GM20431 (cell line): ENCODE data around the gene CNTD1.

ENCODE experiments used
- in situ Hi-C: fragments of 300-500 bp; cut with MseI, MboI; formaldehyde crosslinking; loops from one replicate; pipeline ENCODE4 v1.15.0; 2020; ENCODE audit warnings: low sequenced_read_pairs; ENCODE audit not compliant: unreplicated experiment

The CNTD1 gene

DNA sequence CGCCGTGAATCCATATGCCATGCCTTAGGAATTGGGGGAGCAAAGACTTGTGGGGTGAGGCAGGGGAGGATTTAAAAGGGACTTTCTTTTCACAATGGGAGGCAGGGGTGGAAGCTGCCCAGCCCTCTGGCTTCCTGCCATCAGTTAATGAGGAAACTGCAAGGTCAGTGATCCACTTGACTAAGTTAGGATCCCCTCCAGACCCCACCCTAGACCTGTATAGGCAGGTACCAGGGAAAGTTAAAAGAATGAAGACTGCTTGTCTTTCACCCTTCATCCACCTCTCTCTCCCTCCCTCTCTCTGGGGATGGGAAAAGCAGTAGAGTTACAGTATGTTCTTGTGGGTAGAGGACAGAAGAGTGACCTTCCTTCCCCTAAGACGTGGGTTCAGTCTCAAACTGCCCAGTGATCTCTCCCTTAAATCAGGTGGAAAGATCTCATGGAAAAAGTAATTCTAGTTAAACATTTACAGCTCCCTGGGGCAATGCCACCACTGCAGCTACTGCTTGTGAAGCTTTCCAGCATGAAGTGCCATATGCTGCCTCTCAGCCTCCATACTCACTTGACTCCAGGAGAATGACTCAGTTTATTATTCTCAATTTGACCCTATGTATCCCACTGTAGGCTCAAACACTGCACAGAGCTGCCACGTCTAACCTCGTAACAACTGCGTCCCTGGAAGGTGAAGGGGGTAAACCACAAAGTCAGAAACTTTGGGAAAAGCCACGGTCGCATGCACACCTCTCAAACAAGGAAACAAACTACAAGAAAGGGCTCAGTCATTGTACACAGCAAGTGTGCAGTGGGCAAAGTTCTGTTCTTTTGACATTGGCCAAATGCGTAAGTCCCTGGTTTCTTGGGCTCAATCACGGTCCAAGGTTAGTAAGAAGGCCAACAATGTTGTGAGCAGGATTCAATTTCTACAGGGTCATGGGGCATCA, 1.3 kb upstream of the CNTD1 start:
- in situ Hi-C loops: no loop called here

DNA sequence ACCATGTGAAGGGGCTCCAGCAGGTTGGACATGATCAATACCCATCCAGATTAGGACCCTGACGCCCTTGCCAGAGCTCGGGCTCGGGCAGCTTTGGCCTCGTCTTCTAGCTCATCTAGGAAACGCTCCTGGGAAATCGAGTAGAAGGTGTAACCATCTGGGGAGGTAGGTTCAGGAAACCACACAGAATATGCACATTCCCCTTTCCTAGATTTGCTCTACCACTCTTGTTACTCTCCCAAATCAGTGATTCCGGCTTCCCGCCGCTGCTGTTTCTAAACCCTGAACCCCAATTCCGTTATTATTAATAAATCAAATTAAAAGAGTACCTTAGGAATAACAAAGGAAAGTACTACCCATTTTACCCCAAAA, 664 bp upstream of the CNTD1 start:
- in situ Hi-C loops: no loop called here

- in situ Hi-C loops: no loop called here
These were observed 4.6 kb downstream of the CNTD1 start for GRCh38 chr17:42803074-42803883.

DNA sequence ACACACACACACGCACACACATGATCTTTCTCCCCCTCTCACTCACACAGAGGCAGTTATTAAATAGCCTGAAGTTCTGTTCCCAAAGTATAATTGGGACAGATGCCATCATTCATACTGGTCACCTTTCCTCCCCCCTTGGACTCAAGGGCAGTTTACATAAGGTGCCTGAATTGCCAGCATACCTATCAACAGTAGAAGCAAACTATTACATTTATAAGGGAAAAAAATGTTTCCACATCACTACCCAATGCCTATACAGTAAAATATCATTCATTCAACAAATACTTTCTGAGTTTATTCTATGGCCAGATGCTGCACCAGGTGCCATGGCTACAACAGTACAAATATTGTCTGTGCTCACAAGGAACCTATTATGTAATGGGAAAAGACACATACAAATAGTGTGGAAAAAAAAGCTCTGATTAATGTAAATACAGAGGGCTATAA, 6.3 kb downstream of the CNTD1 start:
- in situ Hi-C loops: no loop called here

- in situ Hi-C loops: no loop called here
These were observed 7.6 kb downstream of the CNTD1 start for GRCh38 chr17:42806249-42806648.

- in situ Hi-C loops: no loop called here
These were observed 10.6 kb downstream of the CNTD1 start for GRCh38 chr17:42809250-42809649.

DNA sequence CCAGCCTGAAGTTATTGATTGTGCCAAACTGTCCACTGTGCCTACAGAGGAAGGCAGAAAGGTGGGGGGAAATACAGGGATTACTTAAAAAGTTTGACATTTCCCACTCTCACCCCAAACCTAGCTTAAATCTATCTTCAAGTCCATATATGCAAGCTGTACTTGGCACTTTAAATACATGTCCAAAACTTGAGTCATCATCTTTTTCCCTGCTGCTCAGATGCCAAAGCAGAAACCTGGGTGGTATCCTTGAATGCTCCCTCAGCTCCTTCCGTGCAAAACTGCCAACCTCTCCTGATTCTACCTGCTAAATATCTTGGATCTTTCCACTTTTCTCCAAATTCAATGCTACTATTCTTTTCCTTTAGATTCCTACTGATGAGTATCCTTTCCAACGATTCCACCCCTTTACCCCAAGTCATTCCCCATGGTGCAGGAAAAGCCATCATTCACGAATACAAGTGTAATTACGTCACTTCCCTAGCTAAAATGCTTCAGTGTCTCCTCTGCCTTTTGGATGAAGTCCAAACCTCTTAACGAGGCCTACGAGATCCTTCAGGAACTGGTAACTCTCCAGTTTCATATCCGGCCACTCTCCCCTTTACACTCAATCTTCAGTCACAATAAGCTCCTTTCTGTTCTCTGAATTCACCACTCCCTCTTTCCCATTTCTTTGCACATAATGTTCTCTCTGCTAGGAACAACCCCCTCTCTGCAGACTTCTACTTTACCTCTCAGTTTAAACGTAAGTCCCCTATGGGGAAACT, 16.2 kb downstream of the CNTD1 start:
- in situ Hi-C loops: no loop called here

- in situ Hi-C loops: no loop called here
These were observed 19.2 kb downstream of the CNTD1 start for GRCh38 chr17:42817866-42818265.

DNA sequence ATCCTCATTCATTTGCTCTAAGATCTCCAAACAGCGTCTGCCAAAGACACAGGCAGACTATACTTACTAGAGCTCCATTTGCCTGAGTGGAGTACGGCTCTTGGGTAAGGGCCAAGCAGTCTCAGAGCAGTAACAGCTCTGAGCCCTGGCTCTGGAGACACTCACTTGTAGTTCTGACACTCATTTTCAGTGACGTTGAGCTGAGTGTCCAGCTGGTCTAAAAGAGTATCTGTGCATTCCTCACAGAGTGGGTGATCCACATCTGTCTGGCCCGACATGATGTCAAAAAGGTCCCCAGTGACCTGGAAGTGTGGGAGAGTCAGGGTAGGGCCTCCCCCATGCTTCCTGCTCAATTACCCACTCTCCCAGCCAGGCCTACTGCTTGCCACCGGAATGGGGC, 19.7 kb downstream of the CNTD1 start:
- in situ Hi-C loops: no loop called here

DNA sequence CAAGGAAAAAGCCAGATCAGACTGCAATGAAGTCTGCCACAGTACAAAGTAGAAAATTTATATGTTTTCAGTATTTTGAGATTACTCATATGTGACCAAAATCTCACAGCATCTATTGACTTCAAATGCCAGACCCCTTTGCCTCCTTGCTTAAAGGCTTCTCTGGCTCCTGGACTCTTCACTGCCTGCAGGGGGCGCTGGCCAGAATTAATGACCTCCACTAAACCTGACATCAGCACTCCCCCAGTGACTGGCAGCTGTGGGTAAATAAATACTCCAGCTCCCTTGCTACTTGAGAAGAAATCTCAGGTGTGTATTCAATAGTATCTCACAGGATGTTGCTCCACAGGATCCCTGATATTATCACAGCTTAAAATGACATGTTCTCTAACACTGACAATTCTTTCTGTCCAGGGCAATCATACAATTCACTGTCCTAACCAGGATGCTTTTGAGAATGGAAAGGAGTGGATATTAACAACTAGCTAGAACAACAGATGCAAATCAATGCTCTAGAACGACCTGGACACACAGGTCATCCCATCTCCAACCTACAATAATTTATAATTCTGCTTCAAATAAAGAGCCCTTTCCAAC, 21.4 kb downstream of the CNTD1 start:
- in situ Hi-C loops: no loop called here

GRCh38 chr17:42821176-42821575, 22.5 kb downstream of the CNTD1 start:
- in situ Hi-C loops: no loop called here

- in situ Hi-C loops: no loop called here
These were observed 28.8 kb downstream of the CNTD1 start for GRCh38 chr17:42827472-42827871.

DNA sequence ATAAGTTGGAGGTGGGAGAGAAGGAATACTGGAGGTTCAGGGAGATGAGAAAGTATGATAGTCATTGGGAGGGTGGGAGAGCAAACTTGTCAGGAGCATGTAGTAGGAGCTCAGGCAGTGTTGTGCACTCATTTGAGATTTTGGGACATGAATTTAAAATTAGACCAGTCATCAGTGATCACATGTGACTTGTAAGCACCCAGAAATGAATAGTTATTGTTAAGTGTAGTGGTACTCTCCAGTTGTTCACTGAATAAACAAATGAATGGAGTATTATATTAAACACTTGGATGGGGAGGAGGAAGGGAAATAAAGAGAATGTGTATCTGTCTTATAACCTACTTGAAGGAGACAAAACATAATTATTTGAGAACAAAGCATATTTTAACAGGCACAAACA, 32.3 kb downstream of the CNTD1 start:
- in situ Hi-C loops: no loop called here

DNA sequence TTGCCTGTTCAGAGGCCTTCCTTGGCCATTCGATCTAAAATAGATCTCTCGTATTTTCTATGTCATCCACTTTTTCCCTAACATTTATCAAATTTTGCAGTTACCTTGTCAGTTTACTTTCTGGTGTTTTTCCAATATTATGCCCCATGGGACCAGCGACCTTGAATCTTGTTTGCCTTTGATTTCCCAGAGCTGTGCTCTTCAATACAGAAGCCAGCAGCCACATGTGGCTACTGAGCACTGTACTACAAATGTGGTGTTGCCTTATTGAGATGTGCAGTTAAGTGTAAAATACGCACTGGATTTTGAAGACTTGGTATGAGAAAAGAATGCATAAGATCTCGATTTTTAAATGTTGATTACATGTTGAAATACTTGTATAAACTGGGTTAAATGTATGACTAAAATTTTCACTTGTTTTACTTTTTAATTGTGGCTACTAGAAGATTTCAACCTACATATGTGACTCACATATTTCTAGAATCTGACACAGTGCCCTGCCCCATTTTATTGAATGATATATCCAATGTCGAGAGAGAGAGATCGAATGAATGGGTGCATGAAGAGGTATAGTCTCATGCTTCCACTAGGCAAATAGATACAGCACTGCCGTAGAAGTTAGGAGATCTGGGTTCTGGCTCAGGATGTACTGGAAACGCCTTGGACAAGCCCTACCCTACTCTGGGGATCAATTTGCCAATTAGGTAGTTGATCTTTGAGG, 33.7 kb downstream of the CNTD1 start:
- in situ Hi-C loops: no loop called here

DNA sequence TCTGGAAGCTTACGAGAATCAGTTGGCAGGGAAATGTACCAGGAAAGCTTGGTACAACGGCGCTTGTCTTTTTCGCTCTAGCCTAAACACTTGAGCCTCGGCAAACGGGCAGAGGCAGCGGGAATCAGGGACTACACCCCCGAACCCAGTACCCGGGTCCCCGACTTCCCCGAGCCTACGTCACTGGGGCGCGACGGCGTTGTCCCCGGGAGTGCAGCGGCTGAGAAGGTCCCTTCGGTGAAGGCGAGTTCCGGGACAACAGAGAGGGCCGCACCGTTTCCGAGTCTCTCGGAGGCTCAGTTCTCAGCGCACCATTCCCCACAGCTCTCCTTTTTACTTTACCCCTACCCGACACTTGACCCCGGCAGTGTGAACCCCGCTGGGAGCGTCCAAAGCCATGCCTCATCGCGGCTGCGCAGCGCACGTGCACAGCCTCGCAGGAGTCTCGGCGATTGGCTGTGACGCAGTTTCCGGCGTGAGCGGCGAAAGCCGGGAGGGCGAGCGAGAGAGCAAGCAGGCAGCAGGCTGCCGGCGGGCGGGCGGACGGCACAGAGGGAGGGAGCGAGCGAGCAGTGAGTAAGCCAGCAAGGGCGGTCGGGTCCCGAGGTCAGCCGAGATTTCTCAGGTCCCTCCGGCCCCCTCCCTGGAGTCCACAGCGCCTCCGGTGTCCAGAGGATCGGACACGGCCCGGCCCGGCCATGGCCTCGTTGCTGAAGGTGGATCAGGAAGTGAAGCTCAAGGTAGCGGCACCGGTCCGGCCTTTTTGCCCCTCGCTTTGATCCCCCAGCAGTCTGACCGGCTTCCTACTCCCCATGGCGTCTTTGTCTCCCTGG, 34.5 kb downstream of the CNTD1 start, which contains the start of gene PSME3:
Gene PSME3 (plus strand): TSS at position 464 of the 833 bp plus-strand sequence. CDS start 235 bp downstream, at position 699.
- in situ Hi-C loops: no loop called here

DNA sequence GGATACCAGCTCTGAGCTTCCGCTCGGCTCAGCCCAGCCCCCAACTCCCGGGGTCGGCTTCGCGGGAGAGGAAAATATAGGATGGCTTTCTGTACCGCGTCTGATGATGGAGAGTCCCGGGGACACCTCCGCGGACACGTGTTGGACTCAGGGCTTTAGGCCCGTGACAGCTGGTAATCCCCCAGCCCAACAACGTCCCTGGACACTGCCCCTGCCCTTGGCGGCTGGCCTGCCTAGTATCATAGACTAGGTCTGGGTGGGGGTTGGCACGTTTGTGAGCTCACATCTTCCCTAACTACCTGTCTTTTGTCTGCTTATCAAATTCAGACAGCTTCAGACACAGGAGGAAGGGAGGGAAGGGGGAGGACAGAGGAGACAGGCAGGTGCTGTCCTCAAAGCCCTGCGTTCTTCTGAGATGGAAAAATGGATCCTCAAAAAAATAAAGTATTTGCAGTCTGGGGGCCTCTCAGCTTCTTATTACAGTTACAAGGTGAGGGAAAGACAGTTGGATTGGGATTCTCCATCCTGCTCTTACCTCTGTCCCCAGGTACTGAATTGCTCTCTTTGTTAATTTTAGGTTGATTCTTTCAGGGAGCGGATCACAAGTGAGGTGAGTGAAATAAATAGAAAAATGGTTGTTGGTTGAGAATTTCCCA, 35.2 kb downstream of the CNTD1 start:
- in situ Hi-C loops: no loop called here

- in situ Hi-C loops: no loop called here
These were observed 37.1 kb downstream of the CNTD1 start for GRCh38 chr17:42835732-42836131.
